ENCODE measurements around the gene RBBP4.

Gene RBBP4

DNA sequence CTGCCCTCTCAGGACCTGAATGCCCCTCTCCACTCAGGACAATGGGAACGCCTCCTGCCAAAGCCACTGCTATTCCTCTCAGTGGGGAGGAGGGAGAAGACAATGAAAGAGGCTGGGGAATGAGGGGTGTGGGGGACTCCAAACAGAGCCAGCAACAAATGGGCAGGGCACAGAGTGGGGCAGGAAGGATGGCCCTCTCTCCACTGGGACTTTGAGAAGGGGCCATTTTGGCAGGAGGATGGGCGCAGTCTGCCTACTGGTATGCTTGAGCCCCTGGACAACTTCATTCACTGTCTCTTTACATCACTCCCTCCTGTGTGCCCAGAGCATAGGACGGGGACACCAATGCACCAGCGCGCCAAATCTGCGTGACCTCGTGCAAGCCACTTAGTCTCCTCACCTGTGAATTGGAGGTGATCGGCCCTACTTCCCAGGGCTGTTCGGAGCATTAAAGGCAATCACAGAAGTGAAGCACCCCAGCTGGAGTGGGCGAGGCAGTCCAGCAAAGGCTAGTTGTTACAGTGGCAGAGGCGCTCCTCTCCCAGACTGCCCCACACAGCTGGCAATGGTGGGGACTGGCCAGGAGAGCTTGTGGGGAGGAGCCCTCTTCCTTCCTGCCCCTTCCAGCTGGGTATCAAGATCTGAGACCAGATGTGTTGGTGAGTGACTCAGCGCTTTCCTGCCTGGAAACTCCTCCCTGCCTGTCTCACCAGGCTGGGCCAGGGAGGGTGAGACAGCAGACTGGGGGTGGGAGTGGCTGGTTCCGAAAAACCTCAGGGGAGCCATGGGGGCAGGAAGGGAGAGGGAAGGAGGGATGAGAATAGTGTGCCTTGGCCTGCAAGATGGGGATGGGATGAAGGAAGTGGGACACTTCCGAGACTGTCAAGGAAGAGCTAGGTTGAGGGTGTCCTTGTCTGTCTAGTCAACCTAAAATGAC, 73.9 kb downstream of the RBBP4 start:
- no peak for DNase-seq

- DNase-seq = no peak
Measured at GRCh38 chr1:32725615-32725982, 74.6 kb downstream of the RBBP4 start.

DNA sequence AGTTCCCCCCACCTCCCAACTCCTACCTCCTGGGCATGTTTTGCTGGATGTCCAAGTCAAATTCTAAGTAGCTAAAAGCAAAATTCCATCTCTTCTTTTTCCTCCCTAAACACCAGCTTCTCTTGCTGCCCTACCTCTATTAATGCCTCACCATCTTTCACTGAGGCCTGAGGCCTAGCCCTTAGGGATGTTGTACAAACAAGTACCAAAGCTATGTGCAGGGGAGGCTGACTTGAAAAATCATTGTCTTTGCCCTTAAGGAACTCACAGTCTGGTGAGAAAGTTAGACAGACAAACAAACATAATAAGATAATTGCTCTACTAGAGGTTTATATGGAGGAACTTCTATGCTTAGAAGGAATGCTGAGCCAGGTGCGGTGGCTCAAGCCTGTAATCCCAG, 76.9 kb downstream of the RBBP4 start:
- DNase-seq = no peak

GRCh38 chr1:32728413-32729077, 77.5 kb downstream of the RBBP4 start:
- DNase-seq = no peak

GRCh38 chr1:32729254-32730046, 78.4 kb downstream of the RBBP4 start:
- no peak for DNase-seq

DNA sequence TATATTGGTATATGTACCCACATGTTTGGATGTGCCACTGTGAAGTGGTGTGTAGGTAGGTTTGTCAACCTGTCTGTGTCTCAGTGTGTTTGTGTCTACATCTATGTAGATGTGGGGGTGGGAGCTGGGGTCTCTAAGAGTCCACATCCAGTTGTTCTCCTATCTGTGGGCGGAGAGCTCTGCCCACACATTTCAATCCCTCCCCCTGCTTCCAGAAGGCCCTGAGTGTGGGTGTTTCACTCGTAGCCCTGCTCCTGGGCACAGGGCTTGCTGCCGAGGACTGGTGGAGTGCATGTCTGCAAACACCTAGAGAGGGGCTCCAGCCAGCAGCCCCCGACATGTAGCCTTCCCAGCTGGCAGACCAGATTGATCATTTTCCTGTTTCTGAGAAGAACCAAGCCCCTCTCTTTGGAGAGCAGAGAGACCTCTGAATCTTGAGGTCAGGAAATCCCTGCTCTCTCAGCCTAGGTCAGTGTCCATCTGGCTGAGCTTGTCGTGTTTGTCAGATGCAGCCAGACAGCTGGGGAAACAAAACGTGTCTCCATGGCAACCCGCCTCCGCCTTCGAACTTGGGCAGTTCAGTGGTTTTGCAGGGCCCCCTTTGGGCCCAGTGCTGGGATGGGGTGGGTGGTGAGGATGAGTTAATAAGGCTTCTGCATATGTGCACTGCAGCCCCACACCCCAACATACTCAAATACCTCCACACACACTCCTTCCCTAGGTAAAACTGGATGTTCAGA, 82.7 kb downstream of the RBBP4 start:
- DNase-seq = no peak
